HG03442 (cell line): Measurements from ENCODE around the gene CCDC144A.
"Not testable (repeated sequence)": the region's sequence is repeated elsewhere in the genome, so short reads cannot be mapped to it uniquely, and the experiment has no call there.

Experiments used
- ATAC-seq: cut with Tn5 transposase; IDR thresholded peaks from one replicate; pipeline ENCODE4 v1.9.1; 2021; ENCODE audit warnings: mild to moderate bottlenecking, moderate library complexity; ENCODE audit not compliant: unreplicated experiment

Gene CCDC144A

GRCh38 chr17:16751924-16752287 lies 61.9 kb downstream of the CCDC144A start:
- ATAC-seq, result not testable (repeated sequence)

- not testable (repeated sequence) for ATAC-seq
Measured at GRCh38 chr17:16757520-16757919, 67.5 kb downstream of the CCDC144A start.

GRCh38 chr17:16758177-16758576 lies 68.1 kb downstream of the CCDC144A start:
- ATAC-seq, result not testable (repeated sequence)

GRCh38 chr17:16768290-16769175 lies 78.5 kb downstream of the CCDC144A start:
- not testable (repeated sequence) for ATAC-seq

- ATAC-seq, result not testable (repeated sequence)
Measured at GRCh38 chr17:16772394-16773145, 82.5 kb downstream of the CCDC144A start.

- ATAC-seq, result not testable (repeated sequence)
Measured at GRCh38 chr17:16773146-16773522, 83.1 kb downstream of the CCDC144A start.

GRCh38 chr17:16787851-16788250 lies 97.8 kb downstream of the CCDC144A start:
- ATAC-seq, result not testable (repeated sequence)

- ATAC-seq, result not testable (repeated sequence)
Measured at GRCh38 chr17:16788889-16789536, 99.0 kb downstream of the CCDC144A start.

- ATAC-seq, result not testable (repeated sequence)
Measured at GRCh38 chr17:16789622-16790021, 99.6 kb downstream of the CCDC144A start.

GRCh38 chr17:16790313-16790871 lies 100.4 kb downstream of the CCDC144A start:
- not testable (repeated sequence) for ATAC-seq

GRCh38 chr17:16794215-16794614 lies 104.2 kb downstream of the CCDC144A start:
- ATAC-seq, result not testable (repeated sequence)

- ATAC-seq, result not testable (repeated sequence)
Measured at GRCh38 chr17:16795894-16796293, 105.9 kb downstream of the CCDC144A start.

GRCh38 chr17:16804851-16805250 lies 114.8 kb downstream of the CCDC144A start:
- not testable (repeated sequence) for ATAC-seq

GRCh38 chr17:16806599-16806998 lies 116.6 kb downstream of the CCDC144A start:
- not testable (repeated sequence) for ATAC-seq

- ATAC-seq, result not testable (repeated sequence)
Measured at GRCh38 chr17:16807620-16808019, 117.6 kb downstream of the CCDC144A start.

- not testable (repeated sequence) for ATAC-seq
Measured at GRCh38 chr17:16810236-16810635, 120.2 kb downstream of the CCDC144A start.

- not testable (repeated sequence) for ATAC-seq
Measured at GRCh38 chr17:16812126-16812525, 122.1 kb downstream of the CCDC144A start.

- no peak for ATAC-seq
Measured at GRCh38 chr17:16814439-16814838, 124.4 kb downstream of the CCDC144A start.

GRCh38 chr17:16817201-16817600 lies 127.2 kb downstream of the CCDC144A start:
- no peak for ATAC-seq

GRCh38 chr17:16817940-16818339 lies 127.9 kb downstream of the CCDC144A start:
- not testable (repeated sequence) for ATAC-seq

GRCh38 chr17:16818340-16818739 lies 128.3 kb downstream of the CCDC144A start:
- no peak for ATAC-seq
